Hypothalamus (tissue), 51 donors: ENCODE measurements around the gene TMEM255B.
A peak's percentile ranks its signal among the peaks of the same experiment; 100 is the strongest.

Source experiments
- DNase-seq, 51 donors: peaks; one replicate each; lab custom pipeline; 2025; lab: John Stamatoyannopoulos, UW

The TMEM255B gene

GRCh38 chr13:113843864-113844556 is 85.0 kb downstream of the TMEM255B start:
- DNase-seq, result no peak

- DNase-seq, result no peak
Observed at GRCh38 chr13:113845055-113845454, 86.0 kb downstream of the TMEM255B start.

- no peak for DNase-seq
Observed at GRCh38 chr13:113845723-113846635, 87.0 kb downstream of the TMEM255B start.

- no peak for DNase-seq
Observed at GRCh38 chr13:113846636-113847318, 87.8 kb downstream of the TMEM255B start.

- no peak for DNase-seq
Observed at GRCh38 chr13:113848020-113848419, 89.0 kb downstream of the TMEM255B start.

- no peak for DNase-seq
Observed at GRCh38 chr13:113848431-113849260, 89.6 kb downstream of the TMEM255B start.

GRCh38 chr13:113849546-113849945 is 90.5 kb downstream of the TMEM255B start:
- DNase-seq, result no peak

- DNase-seq, result no peak
Observed at GRCh38 chr13:113849981-113850721, 91.1 kb downstream of the TMEM255B start.

- DNase-seq, result no peak
Observed at GRCh38 chr13:113850722-113851479, 91.9 kb downstream of the TMEM255B start.

- DNase-seq, result no peak
Observed at GRCh38 chr13:113851480-113851803, 92.4 kb downstream of the TMEM255B start.

GRCh38 chr13:113851826-113852535 is 93.0 kb downstream of the TMEM255B start:
- no peak for DNase-seq

GRCh38 chr13:113852536-113853517 is 93.8 kb downstream of the TMEM255B start:
- no peak for DNase-seq

GRCh38 chr13:113853518-113854237 is 94.7 kb downstream of the TMEM255B start:
- DNase-seq, result no peak

GRCh38 chr13:113854238-113855011 is 95.4 kb downstream of the TMEM255B start:
- peak in 20 of 51 donors; percentile 21 to 58 (median 40) for DNase-seq
